ENCODE measurements around the gene CRNKL1. TPM values are rescaled to one million over a fixed set of nuclear protein-coding genes. Genes with fewer than 3 reads are reported as not detected.
"Not testable (repeated sequence)": the region's sequence is repeated elsewhere in the genome, so short reads cannot be mapped to it uniquely, and the experiment has no call there.

Gene CRNKL1
- total RNA-seq, 1 experiment from 2014 or later, result 44.2 TPM

DNA sequence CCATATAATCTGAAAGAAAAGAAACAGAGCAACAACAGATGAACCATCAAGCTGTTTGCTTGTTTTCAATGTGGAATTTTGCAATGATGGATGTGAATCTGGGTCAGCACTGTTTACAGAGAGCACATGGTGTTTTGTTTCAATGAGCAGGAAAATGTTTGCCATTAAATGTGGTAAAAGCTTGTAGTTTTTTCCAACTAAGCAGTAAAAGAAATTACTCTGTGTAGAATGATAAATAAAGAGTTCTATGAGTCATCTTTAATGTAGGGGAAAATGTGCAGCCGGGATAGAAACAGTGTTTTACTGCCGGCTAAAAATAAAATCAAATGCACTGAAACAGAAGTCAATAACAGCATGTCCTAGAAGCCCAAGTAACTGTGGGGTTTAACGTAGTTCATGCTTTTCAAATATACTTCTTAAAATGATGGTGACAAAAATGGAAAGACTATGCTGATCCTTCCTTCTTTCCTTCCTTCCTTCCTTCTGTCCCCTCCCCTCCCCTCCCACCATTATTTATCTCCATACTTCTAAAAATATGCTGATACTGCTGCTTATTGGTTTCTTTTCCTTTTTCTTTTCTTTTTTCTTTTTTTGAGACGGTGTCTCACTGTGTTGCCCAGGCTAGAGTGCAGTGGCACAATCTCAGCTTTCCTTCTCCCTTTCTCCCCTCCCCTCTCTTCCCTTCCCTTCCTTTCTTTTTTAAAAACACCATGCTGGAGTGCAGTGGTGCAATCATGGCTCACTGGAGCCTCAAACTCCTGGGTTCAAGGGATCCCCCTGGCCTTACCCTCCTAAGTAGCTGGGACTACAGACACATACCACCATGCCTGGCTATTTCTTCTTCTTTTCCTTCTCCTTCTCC is 41.4 kb downstream of the CRNKL1 start:
- DNase-seq (ENCODE audit: low read depth), result peak; percentile 82

DNA sequence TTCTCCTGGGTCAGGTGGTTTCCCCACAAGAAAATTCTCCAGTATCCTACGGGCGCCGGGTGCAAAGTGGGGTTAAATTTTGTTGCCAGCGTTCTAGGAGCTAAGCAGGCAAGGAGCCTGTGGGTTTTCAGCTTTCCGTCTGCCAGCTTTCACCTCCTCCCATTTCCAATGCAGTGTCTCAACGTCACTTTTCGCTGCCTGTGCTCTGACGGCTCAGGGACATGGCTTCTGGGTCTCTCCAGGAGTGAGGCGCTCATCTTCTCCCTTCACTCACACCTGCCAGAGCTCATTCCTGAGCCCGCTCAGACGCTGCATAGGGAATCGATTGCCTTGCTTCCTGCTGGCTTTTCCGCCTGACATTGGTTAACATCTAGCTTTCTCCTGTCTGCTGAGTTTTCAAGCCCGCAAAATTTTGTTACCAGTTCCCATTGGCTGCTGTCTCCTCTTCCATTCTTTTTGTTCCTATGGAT is 42.4 kb downstream of the CRNKL1 start:
- DNase-seq (ENCODE audit: low read depth), result no peak

- DNase-seq (ENCODE audit: low read depth), result no peak
These were observed 46.9 kb downstream of the CRNKL1 start for GRCh38 chr20:20005342-20005741.

GRCh38 chr20:20003955-20004322 is 48.3 kb downstream of the CRNKL1 start:
- DNase-seq (ENCODE audit: low read depth), result not testable (repeated sequence)

DNA sequence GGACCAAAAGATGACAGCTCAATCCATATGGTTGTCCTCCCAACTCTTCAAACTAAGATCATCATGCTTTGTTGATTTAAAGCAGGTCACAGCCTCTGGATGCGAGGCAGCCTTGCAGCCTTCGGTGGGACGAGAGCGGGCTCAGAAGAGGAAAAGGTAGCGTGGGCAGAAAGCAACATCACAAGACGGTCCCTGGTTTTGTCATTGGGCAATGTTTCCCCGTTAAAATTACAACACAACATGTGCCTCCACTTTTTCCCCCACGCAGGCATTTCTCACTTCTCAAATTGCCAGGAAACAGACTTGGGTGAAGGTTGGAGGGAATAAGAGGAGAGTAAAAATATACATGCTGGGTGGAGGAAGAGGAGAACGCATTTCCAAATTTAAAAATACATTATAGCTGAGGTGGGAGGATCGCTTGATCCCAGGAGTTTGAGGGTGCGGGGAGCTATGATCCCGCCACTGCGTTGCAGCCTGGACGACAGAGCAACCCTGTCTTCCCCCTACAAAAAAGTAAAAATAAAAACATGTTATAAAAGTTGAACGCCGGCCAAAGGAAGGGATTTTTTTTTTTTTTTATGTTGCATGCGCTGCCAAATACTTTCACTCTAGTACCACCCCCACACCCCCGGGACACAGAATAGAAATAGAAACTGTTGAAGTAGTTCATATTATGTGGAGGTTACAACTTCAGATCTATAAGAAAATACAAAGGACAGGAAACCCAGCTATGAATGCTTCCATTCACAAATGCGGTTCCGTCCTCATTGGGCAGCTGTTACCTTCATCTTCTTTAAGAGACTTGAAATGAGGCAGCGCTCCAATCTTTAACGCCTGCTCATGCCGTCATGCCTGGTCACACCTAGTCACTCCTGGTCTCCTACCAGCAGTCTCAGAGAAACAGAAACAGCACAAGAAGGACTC is 49.0 kb downstream of the CRNKL1 start:
- no peak for DNase-seq (ENCODE audit: low read depth)

DNA sequence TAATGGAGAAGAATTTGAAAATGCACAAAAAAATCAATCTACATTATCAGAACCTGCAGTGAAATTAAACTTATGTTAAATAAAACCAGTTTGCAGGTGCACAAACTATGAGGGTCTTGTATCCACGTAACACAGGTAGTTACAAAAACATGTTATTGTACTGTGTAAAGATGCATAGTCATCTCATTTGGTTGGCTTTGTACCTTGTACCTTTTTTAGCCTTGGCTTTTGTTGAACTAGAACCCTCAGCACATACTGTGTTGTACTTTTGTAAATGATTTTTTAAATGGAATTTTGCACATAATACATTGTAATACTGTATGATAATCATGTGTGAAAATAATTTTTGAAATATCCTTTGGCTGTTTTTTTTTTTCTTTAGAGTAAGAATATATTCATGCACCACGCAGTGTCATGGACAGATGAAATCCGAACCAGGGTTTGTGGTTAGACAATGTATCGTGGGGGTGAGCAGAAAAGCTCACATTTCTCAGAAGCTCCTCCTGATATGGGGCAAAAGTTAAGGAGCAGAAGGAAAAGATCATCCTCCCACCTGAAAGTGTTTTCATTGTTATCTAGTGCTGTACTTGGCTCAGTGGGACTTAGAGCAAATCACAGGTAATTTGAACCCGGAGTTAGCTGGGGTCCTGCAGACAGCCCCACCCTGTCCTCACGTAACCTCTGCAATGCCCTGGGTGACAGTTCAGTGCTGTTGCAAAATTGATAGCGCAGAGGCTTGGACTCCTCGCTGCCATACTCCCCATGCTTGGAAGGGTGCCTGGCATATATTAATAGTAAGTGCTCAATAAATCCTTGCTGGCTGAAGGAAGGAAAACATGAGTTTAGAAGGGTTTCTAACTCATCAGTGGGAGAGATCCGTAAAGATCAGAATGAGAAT is 49.9 kb downstream of the CRNKL1 start:
- no peak for DNase-seq (ENCODE audit: low read depth)

DNA sequence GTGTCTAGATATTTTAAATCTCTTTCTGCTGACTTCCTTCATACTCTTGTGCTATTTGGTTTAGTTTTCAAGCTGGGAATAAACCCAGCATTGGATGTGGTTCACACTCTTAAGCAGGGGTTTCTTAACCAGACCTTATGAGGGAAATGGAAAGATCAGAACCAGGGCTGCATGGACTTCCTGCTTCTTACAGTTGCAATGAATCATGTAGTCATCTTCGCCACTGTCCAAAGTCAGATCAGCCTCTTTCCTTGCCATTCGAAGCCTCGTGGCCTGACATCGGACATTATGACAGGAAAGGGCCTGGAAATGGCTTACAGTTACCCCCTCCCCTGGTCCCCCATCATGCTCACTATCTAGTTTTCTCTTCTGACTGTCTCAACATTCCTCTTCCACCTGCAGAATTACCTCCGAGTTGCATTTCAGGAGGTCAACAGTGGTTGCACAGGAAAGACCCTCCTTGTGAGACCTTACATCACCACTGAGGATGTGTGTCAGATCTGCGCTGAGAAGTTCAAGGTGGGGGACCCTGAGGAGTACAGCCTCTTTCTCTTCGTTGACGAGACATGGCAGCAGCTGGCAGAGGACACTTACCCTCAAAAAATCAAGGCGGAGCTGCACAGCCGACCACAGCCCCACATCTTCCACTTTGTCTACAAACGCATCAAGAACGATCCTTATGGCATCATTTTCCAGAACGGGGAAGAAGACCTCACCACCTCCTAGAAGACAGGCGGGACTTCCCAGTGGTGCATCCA is 51.9 kb downstream of the CRNKL1 start:
- DNase-seq (ENCODE audit: low read depth), result no peak

DNA sequence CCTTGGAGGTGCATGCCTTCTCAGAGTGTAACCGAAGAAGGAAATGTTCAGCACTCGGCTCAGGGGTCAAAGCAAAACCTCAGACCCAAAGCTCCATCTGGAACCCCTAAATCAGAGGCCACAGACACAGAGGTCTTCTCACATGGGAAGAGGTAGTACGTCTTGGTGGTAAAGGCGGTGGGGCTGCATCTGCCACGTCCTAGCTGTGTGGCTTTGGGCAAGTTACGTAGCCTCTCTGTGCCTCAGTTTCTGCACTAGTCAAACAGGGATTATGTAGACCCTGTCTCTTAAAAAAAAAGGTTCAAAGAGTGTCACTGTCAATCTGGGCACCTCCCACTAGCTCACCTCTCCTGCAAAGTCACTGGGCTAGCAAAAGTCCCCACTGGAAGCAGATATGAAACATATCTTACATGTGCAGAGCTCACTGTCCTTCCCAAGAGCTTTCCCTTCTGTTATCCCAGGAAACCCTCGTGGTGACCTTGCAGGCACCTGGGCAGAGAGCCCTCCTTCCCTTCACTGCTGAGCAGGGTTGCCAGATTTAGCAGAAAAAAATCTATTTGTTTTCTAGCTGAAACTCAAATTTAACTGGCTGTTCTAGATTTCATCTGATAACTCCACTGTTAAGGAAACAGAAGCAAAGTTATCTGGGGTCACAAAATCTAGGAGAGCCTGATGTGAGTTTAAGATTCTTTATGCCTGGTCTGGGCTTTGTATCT is 53.1 kb downstream of the CRNKL1 start:
- DNase-seq (ENCODE audit: low read depth), result no peak

- no peak for DNase-seq (ENCODE audit: low read depth)
These were observed 55.3 kb downstream of the CRNKL1 start for GRCh38 chr20:19996917-19997316.

- DNase-seq (ENCODE audit: low read depth), result no peak
These were observed 56.0 kb downstream of the CRNKL1 start for GRCh38 chr20:19996222-19996621.

DNA sequence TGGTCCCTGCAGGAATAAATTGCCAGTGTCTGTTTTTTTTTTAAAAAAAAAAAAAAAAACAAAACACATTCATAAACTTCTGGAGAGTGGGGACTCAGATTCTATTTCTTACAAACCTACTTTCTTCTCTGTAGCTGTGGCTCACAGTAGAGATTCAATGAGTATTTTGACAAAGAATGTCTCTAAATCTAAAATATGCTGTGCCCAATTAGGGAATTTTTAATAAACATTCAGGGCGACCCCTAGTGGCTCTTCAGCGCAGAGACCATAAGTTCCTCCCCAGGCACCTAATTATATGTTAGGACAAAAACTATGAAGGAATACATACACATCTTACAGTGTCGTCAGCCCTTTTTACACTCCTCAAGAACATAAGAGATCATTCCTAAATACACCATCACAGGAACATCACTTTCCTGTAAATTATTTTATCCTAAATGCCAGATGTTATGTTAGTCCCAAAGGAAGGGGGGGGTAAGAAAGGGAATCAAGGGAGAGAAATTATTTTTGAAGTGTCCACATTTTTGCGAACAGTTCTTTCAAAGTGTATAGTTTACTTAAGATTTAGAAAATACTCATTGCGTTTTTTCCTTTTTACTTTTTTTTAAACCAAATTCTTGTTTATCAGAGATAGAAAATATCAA is 56.9 kb downstream of the CRNKL1 start:
- peak; percentile 78 for DNase-seq (ENCODE audit: low read depth)

- DNase-seq (ENCODE audit: low read depth), result peak; percentile 96
These were observed 58.2 kb downstream of the CRNKL1 start for GRCh38 chr20:19993958-19994669.

DNA sequence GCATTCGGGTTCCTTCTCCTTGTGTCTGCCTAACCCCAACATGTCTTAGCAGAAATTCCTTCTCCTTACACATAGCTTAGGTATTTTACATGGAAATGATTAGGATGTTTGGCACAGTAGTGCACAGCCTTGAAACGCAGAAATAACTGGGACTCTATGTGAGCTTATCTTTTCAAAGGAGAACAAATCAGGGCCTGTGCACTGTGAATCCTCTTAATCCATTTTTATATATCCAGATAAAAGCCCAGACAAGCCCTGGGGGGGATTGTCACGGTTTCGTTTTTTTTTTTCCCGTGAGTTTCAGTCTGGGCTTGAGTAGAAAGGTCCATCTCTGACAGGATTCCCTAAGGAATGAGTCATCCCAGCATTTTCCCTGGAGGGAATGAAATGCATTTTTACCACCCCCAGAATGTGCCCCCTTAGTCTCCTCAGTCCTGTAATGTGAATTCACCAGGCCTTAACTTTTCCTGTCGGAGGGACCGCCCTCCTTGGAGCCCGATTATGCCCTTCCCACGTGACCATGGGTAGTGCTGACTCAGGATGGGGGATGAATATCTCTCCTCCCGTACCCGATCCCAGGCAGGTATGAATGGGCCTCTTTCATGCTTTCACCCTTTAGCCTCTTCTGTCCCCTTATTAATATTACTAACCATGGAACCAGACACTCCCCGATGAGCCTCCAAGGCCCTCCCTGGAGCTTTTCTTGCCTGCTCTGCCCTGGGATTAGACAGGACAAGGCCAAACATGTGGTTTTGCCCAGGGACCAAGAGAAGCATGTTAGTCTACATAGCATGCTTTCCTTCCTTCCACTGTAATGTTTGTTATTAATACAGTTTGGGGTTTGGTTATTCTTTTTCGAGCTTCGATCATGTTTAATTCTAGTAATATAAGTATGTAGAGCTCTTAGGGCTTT is 59.0 kb downstream of the CRNKL1 start:
- DNase-seq (ENCODE audit: low read depth), result peak; percentile 99

- DNase-seq (ENCODE audit: low read depth), result peak; percentile 46
These were observed 60.4 kb downstream of the CRNKL1 start for GRCh38 chr20:19991854-19992253.

DNA sequence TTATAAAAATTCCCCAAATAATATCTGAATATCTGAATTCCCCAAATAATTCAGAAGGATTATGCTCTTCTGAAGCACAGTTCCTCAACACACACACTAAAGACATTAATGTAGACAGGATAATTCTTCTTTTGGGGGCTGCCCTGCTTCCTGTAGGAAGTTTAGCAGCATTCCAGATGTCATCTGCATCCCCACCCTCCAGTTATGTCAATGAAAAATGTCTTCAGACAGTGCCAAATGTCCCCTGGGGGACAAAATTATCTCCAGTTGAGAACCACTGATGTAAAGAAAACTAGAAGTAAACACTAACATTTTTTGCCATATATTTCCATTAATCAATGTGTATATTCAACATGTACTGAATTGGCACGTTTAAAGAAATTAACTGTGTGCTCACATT is 61.0 kb downstream of the CRNKL1 start:
- DNase-seq (ENCODE audit: low read depth), result no peak

DNA sequence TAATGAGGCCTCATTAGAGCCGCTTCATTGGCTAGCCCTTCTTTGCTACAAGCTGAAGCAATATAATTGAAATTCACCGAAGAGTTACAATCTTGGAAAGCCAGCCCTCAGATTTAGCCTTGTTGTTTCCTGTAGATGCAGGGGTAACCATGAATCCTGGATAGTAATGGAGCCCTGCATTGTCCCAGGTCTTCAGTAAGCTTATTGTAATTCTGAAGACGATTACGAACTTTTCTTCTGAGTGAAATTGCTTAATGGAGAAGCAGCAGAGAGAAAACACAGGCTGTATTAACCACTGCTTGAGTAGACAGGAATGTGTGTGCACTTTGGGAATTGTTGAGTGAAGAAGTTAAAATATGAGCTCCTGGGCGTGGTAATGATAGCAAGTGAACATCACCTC is 61.4 kb downstream of the CRNKL1 start:
- peak; percentile 50 for DNase-seq (ENCODE audit: low read depth)

DNA sequence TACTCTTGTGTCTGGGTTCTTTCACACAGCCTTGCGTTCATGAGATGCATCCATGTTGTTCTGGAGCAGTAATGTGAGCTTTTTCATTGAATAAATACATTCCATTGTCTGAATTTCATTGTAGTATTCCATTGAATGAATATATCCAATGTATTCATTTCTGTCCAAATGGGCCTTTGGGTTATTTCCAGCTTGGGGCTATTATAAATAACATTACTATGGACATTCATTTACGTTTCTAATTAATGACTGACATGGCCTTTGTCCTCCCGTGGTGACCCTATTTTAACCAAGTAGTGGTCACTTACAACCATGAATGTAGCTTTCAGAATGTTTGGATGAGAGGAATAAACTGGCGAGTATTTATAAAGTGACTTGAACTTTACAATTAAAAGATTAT is 65.2 kb downstream of the CRNKL1 start:
- no peak for DNase-seq (ENCODE audit: low read depth)

DNA sequence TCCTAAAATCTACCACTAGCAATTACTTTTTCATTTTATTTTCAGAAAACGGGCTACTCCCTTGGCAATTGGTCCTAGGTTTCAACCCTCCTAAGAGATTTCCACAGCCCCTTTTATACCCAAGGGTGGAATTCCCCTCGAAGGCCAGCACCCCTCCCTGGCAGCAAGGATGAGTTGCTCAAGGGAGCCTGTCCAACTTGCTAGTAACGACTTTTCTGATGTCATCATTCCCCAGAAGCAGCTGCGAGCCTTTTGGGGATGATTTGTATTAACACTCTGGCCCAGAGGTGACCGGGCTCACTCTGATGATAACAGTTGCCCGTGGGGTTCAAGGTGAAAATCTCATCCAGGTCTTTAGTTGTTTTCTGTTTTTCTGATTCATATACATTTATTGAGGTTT is 65.8 kb downstream of the CRNKL1 start:
- peak; percentile 84 for DNase-seq (ENCODE audit: low read depth)

Data from M059J (cell line).